ENCODE measurements around the gene GRAP2. TPM values are rescaled to one million over a fixed set of nuclear protein-coding genes. Genes with fewer than 3 reads are reported as not detected.

GRAP2 gene
- total and polyA plus RNA-seq, 2 of the 4 experiments (the other 2 are of a cell fraction) = not detected

GRCh38 chr22:39894554-39895092, 6.3 kb upstream of the GRAP2 start:
- Histone ChIP-seq H2BK20ac (ENCODE audit: low read depth, low read length) (no peak overlapping the region), H3K9me3 (ENCODE audit: control insufficient read depth, insufficient read depth, low read length) (no peaks in the 10 kb centered on the region), H3K23ac (ENCODE audit: low read depth, low read length) (no peak overlapping the region), H3K56ac (ENCODE audit: extremely low read depth, insufficient read depth, low read length) (no peak overlapping the region), H4K20me1 (ENCODE audit: insufficient read depth, low read length) (no peaks in the 10 kb centered on the region), H3K9ac (ENCODE audit: low read depth, low read length) (no peak overlapping the region), H2AFZ (replicated peaks; ENCODE audit: low read length, poor library complexity) (no peak overlapping the region), H4K91ac (ENCODE audit: insufficient read depth, low read depth, low read length) (no peak overlapping the region), H3K4me2 (ENCODE audit: low read depth, low read length) (no peak overlapping the region), H3K14ac (replicated peaks; ENCODE audit: low read depth, low read length) (no peak overlapping the region), H3K18ac (ENCODE audit: low read depth, low read length) (no peak overlapping the region), H2BK120ac (ENCODE audit: low read depth, low read length) (no peak overlapping the region), H3K4me1 (ENCODE audit: control insufficient read depth, insufficient read depth, low read length) (no peaks in the 10 kb centered on the region), H2AK9ac (replicated peaks; ENCODE audit: low read depth, low read length, poor library complexity) (no peak overlapping the region), H2AK5ac (ENCODE audit: low read depth, low read length) (no peak overlapping the region), H4K5ac (ENCODE audit: low read depth, low read length) (no peak overlapping the region), H3K36me3 (ENCODE audit: control insufficient read depth, insufficient read depth, low read length) (no peaks in the 10 kb centered on the region), H4K8ac (ENCODE audit: low read depth in 2 of 2, low read length in 2 of 2) (no peak overlapping the region), H3K79me1 (ENCODE audit: low read depth in 1 of 2, low read length in 2 of 2) (no peaks in the 10 kb centered on the region), H3K9me1 (ENCODE audit: insufficient read depth, low read length) (no peaks in the 10 kb centered on the region), H3K4ac (ENCODE audit: low read depth, low read length) (no peak overlapping the region), H2BK5ac (ENCODE audit: low read depth, low read length, poor library complexity, severe bottlenecking) (no peak overlapping the region), H3K4me3 (ENCODE audit: insufficient read depth, low read depth, low read length) (no peak overlapping the region), H3K27me3 (ENCODE audit: control insufficient read depth, insufficient read depth, low read length) (peaks cover 29% of the 10 kb centered on the region), H3K27ac (ENCODE audit: insufficient read depth, low read length) (no peak overlapping the region), H2BK15ac (ENCODE audit: low read depth, low read length) (no peak overlapping the region)
- ATAC-seq (ENCODE audit: low read depth) (no peak), DNase-seq (no peak)
- no peak for TF ChIP-seq POLR2A (IDR thresholded peaks at IDR 0.05; ENCODE audit: low read depth, low read length)
- no peak for TF ChIP-seq RAD21 (IDR thresholded peaks at IDR 0.05; ENCODE audit: low read length)
- no peak for TF ChIP-seq BHLHE40 (IDR thresholded peaks at IDR 0.05; ENCODE audit: low read depth, low read length)
- TF ChIP-seq MAFK (IDR thresholded peaks at IDR 0.05; ENCODE audit: low read depth, low read length) = no peak
- no peak for TF ChIP-seq CEBPB (IDR thresholded peaks at IDR 0.05; ENCODE audit: low read depth, low read length)
- no peak for TF ChIP-seq RFX5 (IDR thresholded peaks at IDR 0.05; ENCODE audit: low read depth, low read length)
- TF ChIP-seq USF2 (IDR thresholded peaks at IDR 0.05; ENCODE audit: low read depth, low read length) = no peak
- no peak for TF ChIP-seq NFE2L2 (IDR thresholded peaks at IDR 0.05; ENCODE audit: low read depth, low read length)
- no peak for TF ChIP-seq CTCF (conservative IDR thresholded peaks at IDR 0.05; ENCODE audit: low read depth, low read length)
- no peak for TF ChIP-seq RCOR1 (IDR thresholded peaks at IDR 0.05; ENCODE audit: insufficient replicate concordance, low read length)
- no peak for TF ChIP-seq FOS (IDR thresholded peaks at IDR 0.05; ENCODE audit: low read depth, low read length)
- TF ChIP-seq MXI1 (IDR thresholded peaks at IDR 0.05; ENCODE audit: borderline replicate concordance, low read depth, low read length) = no peak
- TF ChIP-seq MAZ (IDR thresholded peaks at IDR 0.05; ENCODE audit: borderline replicate concordance, low read depth, low read length) = no peak
- TF ChIP-seq ELK1 (IDR thresholded peaks at IDR 0.05; ENCODE audit: borderline replicate concordance, low read depth, low read length) = no peak
- no peak for TF ChIP-seq CHD1 (IDR thresholded peaks at IDR 0.05; ENCODE audit: low read depth, low read length)
- TF ChIP-seq SMC3 (IDR thresholded peaks at IDR 0.05; ENCODE audit: low read depth, low read length) = no peak
- intact Hi-C loops (cut with micrococcal nuclease) (no loop called here), dilution Hi-C loops (cut with HindIII; ENCODE audit: low sequenced_read_pairs, unreplicated experiment) (no loop called here), in situ Hi-C loops (cut with MboI; ENCODE audit: low sequenced_read_pairs) (no loop called here)
- 20% methylated on average over 4 of the region's 7 CpGs; no CpG with 5 or more reads in 1 of the 2 experiments for WGBS, 2 experiments (ENCODE audit: extremely low coverage in 2 of 2, insufficient read length in 1 of 2)
- BruUV-seq (replicated peaks) = no TSS peak
- CTCF ChIA-PET = no interaction called here
- POLR2A ChIA-PET (ENCODE audit: unreplicated experiment) = no interaction called here
